SU-DHL-6 (cell line): Measurements from ENCODE around the gene CERS6.

Source experiments
- CTCF ChIP-seq: fragments of 200-600 bp; sonication (generic); IDR thresholded peaks from one replicate; pipeline ENCODE4 v1.5.1; 2017; ENCODE audit warnings: antibody characterized with exemption, mild to moderate bottlenecking, low read length, moderate library complexity; ENCODE audit not compliant: insufficient read depth, poor library complexity, severe bottlenecking
- EZH2phosphoT487 ChIP-seq: fragments of 200-600 bp; sonication (generic), shearing (Covaris generic); conservative IDR thresholded peaks from 2 replicates; pipeline ENCODE4 v1.6.1; 2018; ENCODE audit warnings: mild to moderate bottlenecking, antibody characterized with exemption, low read length, moderate library complexity, mixed read lengths

- TF ChIP-seq CTCF (no peak), EZH2phosphoT487 (no peak)
These were observed 282.0 kb downstream of the CERS6 start for GRCh38 chr2:168738062-168738461.
